Measurements from ENCODE around the gene SET.
"Not testable (repeated sequence)": the region's sequence is repeated elsewhere in the genome, so short reads cannot be mapped to it uniquely, and the experiment has no call there.

The SET gene, protein sequence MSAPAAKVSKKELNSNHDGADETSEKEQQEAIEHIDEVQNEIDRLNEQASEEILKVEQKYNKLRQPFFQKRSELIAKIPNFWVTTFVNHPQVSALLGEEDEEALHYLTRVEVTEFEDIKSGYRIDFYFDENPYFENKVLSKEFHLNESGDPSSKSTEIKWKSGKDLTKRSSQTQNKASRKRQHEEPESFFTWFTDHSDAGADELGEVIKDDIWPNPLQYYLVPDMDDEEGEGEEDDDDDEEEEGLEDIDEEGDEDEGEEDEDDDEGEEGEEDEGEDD

DNA sequence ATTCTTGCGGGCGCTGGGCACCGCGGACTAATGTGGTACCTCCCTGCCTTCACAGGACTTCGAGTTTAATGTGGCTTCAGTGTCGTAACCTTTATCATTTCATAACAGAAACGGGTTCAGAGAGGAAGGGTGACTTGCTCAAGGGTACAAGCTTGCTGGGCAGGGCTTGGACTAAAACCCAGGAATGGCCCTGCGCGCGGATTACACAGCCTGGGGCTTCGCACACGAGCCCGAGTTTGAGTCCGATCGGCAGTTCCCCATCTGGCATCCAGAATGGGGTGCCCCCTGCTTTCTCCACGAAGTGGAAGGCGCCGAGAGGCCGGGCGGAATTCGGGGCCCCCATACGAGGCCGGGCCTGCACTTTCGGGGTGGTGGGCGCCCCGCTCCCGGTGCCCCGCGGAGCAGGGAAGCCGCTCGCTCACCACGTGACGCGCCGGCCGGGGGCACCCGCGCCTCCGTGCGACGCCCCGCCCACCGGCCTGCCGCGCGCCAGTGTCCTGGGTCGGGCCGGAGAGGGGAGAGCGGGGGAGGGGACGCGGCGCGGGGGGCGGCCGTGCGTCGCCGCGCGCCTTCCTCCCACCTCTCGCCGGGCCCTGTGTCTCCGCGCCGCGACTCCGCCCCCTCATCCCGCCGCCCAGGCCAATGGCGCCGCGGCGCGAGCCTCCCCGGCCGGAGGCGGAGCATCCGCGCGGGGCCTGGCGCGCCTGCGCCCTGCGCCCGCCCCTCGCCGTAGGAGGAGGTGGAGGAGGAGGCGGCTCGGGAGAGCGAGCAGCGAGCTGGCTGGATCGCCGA, at the start of gene SET:
SET (plus strand) TSS at position 722 of the 792 bp plus-strand sequence. CDS start 361 bp downstream, outside the sequence.
- no peaks in the 10 kb centered on the region for H3K9me3 ChIP-seq (ENCODE audit: control insufficient read depth, insufficient read depth, low read length)
- H3K4me1 ChIP-seq (ENCODE audit: insufficient read depth, low read length) = peaks cover 8% of the 10 kb centered on the region; the same call in 1 of the 2 replicates
- peak within 1 kb of the TSS; percentile 98 for H3K9ac ChIP-seq (ENCODE audit: low read depth, low read length)
- peaks cover 18% of the 10 kb centered on the region for H3K36me3 ChIP-seq (ENCODE audit: insufficient read depth, low read length)

DNA sequence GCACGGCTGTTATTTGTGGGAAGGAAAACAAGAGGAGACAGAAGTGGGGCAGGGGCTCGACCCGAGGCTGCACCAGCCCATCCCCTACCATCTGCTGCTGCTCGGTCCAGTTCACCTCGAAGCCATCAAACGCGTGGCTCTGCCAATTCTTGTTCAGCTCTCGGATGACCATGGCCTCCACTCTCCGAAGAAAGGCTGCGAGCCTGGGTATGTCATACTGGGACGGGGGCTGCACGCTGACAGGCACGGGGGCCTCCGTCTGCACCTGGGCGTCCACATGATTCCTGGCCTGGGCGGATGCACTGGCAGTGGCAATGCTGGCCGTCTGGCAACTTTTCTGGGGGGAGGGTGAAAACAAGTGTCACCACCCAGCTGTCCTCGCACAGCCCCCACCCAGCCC, 48.4 kb upstream of the SET start:
- H3K4me1 ChIP-seq (ENCODE audit: insufficient read depth, low read length) = peaks cover 6% of the 10 kb centered on the region; the same call in 1 of the 2 replicates
- no peak overlapping the region for H3K9ac ChIP-seq (ENCODE audit: low read depth, low read length)
- no peaks in the 10 kb centered on the region for H3K36me3 ChIP-seq (ENCODE audit: insufficient read depth, low read length)
- H3K9me3 ChIP-seq (ENCODE audit: control insufficient read depth, insufficient read depth, low read length) = no peaks in the 10 kb centered on the region

DNA sequence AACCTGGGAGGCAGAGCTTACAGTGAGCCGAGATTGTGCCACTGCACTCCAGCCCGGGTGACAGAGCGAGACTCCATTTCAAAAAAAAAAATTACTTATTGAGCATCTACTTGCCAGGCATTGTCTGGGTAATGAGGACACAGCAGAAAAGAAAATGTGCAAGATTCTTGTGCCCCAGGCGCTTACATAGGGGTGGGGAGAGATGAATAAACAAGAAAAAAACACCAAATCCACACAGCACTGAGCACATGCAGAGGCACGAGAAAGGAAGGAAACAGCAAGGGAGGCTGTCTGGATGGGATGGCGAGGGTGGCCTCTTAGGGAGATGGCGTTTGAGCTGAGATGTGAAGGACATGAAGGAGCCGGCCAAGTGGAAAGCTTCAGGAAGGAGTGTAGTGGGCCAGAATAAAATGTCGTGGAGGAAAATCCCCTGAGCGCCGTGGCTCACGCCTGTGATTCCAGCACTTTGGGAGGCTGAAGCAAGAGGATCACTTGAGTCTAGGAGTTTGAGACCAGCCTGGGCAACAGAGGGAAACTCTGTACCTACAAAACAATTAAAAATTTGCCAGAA, 46.3 kb upstream of the SET start:
- Histone ChIP-seq H3K9me3 (ENCODE audit: control insufficient read depth, insufficient read depth, low read length) (no peaks in the 10 kb centered on the region), H3K36me3 (ENCODE audit: insufficient read depth, low read length) (no peaks in the 10 kb centered on the region), H3K4me1 (ENCODE audit: insufficient read depth, low read length) (no peaks in the 10 kb centered on the region), H3K9ac (ENCODE audit: low read depth, low read length) (no peak overlapping the region)

DNA sequence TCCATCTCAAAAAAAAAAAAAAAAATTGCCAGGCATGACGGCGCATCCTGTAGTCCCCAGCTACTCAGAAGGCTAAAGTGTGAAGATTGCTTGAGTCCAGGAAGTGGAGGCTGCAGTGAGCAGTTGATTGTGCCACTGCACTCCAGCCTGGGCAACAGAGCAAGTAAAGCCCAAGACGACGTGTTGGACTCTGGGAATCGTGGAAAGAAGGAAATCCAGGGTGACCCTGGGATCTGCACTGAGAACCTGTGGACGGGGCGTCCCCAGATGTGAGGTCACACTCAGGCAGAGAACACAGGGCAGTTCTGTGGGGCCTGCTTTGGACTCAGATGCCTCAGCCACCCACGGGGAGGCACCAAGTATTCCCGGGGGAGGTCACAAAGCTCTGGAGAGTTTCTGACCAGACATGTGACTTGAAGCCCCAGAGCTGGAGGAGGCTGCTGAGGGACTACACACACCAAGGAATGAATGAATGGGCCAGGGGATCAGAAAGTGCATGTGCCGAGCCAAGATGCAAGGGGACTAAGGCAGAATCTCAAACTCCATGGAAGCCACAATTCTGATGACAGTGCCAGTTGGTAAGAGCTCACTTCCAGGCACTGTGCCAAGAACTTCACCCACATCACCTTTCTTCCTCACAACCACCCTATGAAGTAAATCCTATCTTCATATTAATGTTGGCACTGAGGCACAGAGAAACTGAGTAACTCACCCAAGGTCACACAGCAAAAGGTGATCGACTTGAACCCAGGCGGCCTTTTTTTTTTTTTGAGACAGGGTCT, 45.3 kb upstream of the SET start:
- no peaks in the 10 kb centered on the region for H3K4me1 ChIP-seq (ENCODE audit: insufficient read depth, low read length)
- H3K9ac ChIP-seq (ENCODE audit: low read depth, low read length) = no peak overlapping the region
- no peaks in the 10 kb centered on the region for H3K36me3 ChIP-seq (ENCODE audit: insufficient read depth, low read length)
- no peaks in the 10 kb centered on the region for H3K9me3 ChIP-seq (ENCODE audit: control insufficient read depth, insufficient read depth, low read length)

DNA sequence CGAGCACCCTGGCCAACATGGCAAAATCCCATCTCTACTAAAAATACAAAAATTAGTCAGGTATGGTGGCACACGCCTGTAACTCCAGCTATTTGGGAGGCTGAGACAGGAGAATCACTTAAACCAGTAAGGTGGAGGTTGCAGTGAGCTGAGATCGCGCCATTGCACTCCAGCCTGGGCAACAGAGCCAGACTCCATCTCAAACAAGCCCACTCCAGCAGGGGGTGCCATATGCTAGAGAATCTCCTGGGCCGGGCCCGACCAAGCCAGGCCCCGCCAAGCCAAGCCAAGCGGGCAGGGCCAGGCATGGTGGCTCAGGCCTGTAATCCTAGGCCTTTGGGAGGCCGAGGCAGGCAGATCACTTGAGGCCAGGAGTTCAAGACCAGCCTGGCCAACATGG, 40.8 kb upstream of the SET start:
- not testable (repeated sequence) for H3K9ac ChIP-seq (ENCODE audit: low read depth, low read length)

DNA sequence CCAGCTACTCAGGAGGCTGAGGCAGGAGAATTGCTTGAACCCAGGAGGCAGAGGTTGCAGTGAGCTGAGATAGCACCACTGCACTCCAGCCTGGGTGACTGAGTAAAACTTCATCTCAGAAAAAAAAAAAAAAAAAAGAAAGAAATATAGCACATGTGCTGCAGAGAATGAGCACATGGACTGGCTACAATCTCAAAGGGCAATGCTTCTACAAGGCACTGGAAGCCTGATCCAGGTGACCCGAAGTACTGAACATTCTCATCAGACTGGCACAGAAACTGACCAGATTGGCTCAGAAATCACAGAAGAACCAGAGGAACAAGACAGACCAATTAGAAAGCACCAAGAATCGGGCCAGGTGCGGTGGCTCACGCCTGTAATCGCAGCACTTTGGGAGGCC, 37.2 kb upstream of the SET start:
- H3K9ac ChIP-seq (ENCODE audit: low read depth, low read length) = no peak overlapping the region
- H3K9me3 ChIP-seq (ENCODE audit: control insufficient read depth, insufficient read depth, low read length) = no peaks in the 10 kb centered on the region
- H3K36me3 ChIP-seq (ENCODE audit: insufficient read depth, low read length) = no peaks in the 10 kb centered on the region
- H3K4me1 ChIP-seq (ENCODE audit: insufficient read depth, low read length) = no peaks in the 10 kb centered on the region

More for the DNA sequence above, 40.8 kb upstream of the SET start:
- H3K9me3 ChIP-seq (ENCODE audit: control insufficient read depth, insufficient read depth, low read length); H3K36me3 ChIP-seq (ENCODE audit: insufficient read depth, low read length); H3K4me1 ChIP-seq (ENCODE audit: insufficient read depth, low read length): not testable (repeated sequence)

DNA sequence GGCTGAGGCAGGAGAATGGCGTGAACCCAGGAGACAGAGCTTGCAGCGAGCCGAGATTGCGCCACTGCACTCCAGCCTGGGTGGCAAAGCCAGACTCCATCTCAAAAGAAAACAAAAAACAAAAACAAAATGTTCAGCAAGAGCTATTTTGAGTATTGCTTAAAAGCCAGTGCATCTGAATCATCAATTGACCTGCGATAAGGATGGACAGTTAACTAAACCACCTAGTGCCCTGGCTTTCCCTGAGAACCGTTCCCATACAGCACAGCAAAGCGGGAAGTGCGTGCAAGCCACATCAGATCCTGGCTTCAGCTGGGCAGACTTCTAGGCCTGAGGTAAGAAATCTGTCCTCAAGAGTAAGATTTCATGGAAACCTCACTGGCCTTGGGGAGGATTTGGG, 35.1 kb upstream of the SET start:
- Histone ChIP-seq H3K9me3 (ENCODE audit: control insufficient read depth, insufficient read depth, low read length) (no peaks in the 10 kb centered on the region), H3K4me1 (ENCODE audit: insufficient read depth, low read length) (no peaks in the 10 kb centered on the region), H3K9ac (ENCODE audit: low read depth, low read length) (no peak overlapping the region), H3K36me3 (ENCODE audit: insufficient read depth, low read length) (no peaks in the 10 kb centered on the region)

DNA sequence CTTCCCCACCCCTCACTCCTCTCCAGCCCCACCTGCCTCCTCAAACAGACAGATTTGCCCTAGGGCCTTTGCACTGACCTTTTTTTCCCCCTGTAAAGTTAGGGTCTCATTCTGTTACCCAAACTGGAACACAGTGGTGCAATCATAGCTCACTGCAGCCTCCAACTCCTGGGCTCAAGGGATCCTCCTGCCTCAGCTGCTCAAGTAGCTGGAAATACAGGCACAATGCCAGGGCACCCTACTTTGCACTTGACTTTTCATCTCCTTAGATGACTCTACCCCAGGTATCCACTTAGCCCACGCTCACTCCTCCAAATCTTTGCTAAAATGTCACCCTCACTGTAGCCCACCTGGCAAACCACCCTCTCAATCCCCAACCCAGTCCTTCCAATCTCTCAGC, 34.5 kb upstream of the SET start:
- Histone ChIP-seq H3K36me3 (ENCODE audit: insufficient read depth, low read length) (no peaks in the 10 kb centered on the region), H3K4me1 (ENCODE audit: insufficient read depth, low read length) (no peaks in the 10 kb centered on the region), H3K9me3 (ENCODE audit: control insufficient read depth, insufficient read depth, low read length) (no peaks in the 10 kb centered on the region), H3K9ac (ENCODE audit: low read depth, low read length) (no peak overlapping the region)

DNA sequence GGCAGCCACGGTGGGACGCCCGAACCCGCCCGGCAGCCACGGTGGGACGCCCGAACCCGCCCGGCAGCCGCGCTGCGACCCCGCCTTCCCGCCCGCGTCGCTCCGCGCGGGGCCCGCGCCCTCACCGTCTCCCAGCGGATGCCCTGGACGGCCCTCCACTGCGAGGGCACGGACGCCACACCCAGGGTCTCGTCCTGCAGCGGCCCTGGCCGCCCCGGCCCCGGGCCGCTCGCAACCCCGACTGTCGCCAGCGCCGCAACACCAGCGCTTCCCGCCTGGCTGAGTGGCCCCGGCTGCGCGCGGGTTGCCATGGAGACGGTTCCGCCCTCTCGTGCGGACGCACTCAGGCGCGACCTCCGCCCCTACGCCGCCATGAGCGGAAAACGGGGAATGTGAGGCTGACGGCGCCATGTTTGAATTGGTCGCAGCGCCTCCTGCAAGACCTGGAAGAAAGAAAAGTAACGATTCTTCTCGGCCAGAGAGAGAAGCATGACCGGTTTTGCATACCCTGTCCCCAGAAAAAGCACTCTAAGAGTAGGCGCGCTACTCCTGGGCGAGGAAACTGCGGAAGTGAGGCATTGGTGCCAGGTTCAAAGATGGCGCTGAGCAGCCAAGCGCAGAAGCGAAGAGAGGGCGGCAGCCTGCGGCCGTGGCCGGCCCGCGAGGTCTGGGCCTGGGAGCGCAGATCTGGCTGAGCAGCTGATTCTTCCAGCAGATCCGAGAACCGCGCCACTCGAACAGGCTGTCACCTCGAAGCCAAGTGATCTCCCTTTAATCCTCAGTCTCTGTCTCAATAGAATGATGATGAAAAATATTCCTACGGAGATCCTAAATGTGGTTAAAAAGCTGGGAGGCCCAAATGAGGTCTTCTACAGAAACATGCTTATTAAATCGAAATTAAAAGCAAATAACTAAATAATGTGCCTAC, 32.3 kb upstream of the SET start, which contains the start of gene DYNC2I2:
DYNC2I2 (minus strand) TSS at position 432 of the 928 bp plus-strand sequence; CDS start at position 311, 121 bp downstream.
- Histone ChIP-seq H3K9me3 (ENCODE audit: control insufficient read depth, insufficient read depth, low read length) (no peaks in the 10 kb centered on the region), H3K4me1 (ENCODE audit: insufficient read depth, low read length) (no peaks in the 10 kb centered on the region), H3K9ac (ENCODE audit: low read depth, low read length) (peak within 1 kb of the TSS; percentile 99), H3K36me3 (ENCODE audit: insufficient read depth, low read length) (no peaks in the 10 kb centered on the region)

DNA sequence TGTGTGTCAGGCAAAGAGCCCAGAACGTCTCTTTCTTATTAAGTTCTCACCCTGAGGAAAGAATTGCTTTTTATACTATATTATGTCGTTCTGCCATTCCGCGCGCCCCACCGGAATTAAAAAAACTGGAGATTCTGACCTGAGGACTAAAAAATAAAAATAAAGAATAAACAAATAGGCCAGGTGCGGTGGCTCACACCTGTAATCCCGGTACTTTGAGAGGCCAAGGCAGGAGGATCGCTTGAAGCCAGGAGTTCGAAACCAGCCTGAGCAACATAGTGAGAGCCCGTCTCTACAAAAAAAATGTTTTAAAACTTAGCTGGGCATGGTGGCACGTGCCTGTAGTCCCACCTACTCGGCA, 31.7 kb upstream of the SET start:
- Histone ChIP-seq H3K4me1 (ENCODE audit: insufficient read depth, low read length) (no peaks in the 10 kb centered on the region), H3K9ac (ENCODE audit: low read depth, low read length) (peak overlapping the region; percentile 99), H3K9me3 (ENCODE audit: control insufficient read depth, insufficient read depth, low read length) (no peaks in the 10 kb centered on the region), H3K36me3 (ENCODE audit: insufficient read depth, low read length) (no peaks in the 10 kb centered on the region)

DNA sequence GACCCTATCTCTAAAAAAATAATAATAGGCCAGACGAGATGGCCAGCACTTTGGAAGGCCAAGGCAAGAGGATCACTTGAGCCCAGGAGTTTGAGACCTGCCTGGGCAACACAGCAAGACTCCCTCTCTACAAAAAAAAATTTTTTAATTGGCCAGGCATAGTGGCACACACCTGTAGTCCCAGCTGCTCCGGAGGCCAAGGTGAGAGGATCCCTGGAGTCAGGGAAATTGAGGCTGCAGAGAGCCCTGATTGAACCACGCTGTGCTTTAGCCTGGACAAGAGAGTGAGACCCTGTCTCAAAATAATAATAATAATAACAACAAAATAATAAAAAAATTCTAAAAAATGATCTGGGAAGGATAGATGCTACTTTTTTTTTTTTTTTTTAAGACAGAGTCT, 31.2 kb upstream of the SET start:
- Histone ChIP-seq H3K36me3 (ENCODE audit: insufficient read depth, low read length) (no peaks in the 10 kb centered on the region), H3K9me3 (ENCODE audit: control insufficient read depth, insufficient read depth, low read length) (no peaks in the 10 kb centered on the region), H3K9ac (ENCODE audit: low read depth, low read length) (no peak overlapping the region), H3K4me1 (ENCODE audit: insufficient read depth, low read length) (no peaks in the 10 kb centered on the region)

DNA sequence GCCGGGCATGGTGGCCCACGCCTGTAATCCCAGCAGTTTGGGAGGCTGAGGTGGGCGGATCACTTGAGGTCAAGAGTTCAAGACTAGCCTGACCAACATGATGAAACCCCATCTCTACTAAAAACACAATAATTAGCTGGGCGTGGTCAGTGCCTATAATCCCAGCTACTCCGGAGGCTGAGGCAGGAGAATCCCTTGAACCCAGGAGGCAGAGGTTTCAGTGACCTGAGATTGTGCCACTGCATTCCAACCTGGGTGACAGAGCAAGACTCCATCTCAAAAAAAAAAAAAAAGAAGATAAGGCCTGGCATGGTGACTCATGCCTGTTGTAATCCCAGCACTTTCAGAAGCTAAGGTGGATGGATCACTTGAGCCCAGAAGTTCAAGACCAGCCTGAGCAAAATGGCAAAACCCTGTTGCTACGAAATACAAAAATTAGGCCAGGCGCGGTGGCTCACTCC, 22.5 kb upstream of the SET start:
- H3K36me3 ChIP-seq (ENCODE audit: insufficient read depth, low read length); H3K9ac ChIP-seq (ENCODE audit: low read depth, low read length); H3K9me3 ChIP-seq (ENCODE audit: control insufficient read depth, insufficient read depth, low read length); H3K4me1 ChIP-seq (ENCODE audit: insufficient read depth, low read length): not testable (repeated sequence)

DNA sequence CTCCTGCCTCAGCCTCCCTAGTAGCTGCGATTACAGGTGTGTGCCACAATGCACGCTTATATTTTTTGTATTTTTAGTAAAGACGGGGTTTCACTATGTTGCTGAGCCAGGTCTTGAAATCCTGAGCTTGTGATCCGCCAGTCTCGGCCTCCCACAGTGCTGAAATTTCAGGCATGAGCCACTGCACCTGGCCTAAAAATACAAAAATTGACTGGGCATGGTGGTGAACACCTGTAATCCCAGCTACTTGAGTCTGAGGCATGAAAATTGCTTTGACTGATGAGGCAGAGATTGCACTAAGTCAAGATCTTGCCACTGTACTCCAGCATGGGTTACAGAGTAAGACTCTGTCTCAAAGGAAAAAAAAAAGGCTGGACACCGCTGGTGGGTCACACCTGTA, 19.2 kb upstream of the SET start:
- Histone ChIP-seq H3K9me3 (ENCODE audit: control insufficient read depth, insufficient read depth, low read length) (no peaks in the 10 kb centered on the region), H3K36me3 (ENCODE audit: insufficient read depth, low read length) (no peaks in the 10 kb centered on the region), H3K9ac (ENCODE audit: low read depth, low read length) (no peak overlapping the region), H3K4me1 (ENCODE audit: insufficient read depth, low read length) (no peaks in the 10 kb centered on the region)

All from ES-I3 (cell line).